GM12872 (cell line): Measurements from ENCODE around the gene ZFP36L1.

Source experiments
- CTCF ChIP-seq: IDR thresholded peaks from 3 replicates; pipeline ENCODE4 v1.5.1; 2011; ENCODE audit warnings: low read depth, mild to moderate bottlenecking, low read length, moderate library complexity; ENCODE audit not compliant: insufficient read depth

The ZFP36L1 gene

GRCh38 chr14:68770051-68770450 is 22.8 kb downstream of the ZFP36L1 start:
- no peak for TF ChIP-seq CTCF

- no peak for TF ChIP-seq CTCF
Measured at GRCh38 chr14:68768316-68768715, 24.6 kb downstream of the ZFP36L1 start.

GRCh38 chr14:68767248-68767645 is 25.6 kb downstream of the ZFP36L1 start:
- no peak for TF ChIP-seq CTCF

GRCh38 chr14:68766299-68767247 is 26.3 kb downstream of the ZFP36L1 start:
- no peak for TF ChIP-seq CTCF

GRCh38 chr14:68762953-68763764 is 29.7 kb downstream of the ZFP36L1 start:
- TF ChIP-seq CTCF, result no peak

- TF ChIP-seq CTCF, result no peak
Measured at GRCh38 chr14:68761391-68761790, 31.5 kb downstream of the ZFP36L1 start.

GRCh38 chr14:68760761-68761160 is 32.1 kb downstream of the ZFP36L1 start:
- TF ChIP-seq CTCF, result no peak
